ENCODE data around the gene NFIB. TPM values are rescaled to one million over a fixed set of nuclear protein-coding genes. Genes with fewer than 3 reads are reported as not detected.

Gene NFIB
- total and polyA plus RNA-seq, 2 donors (not counting 3 experiments of a cell fraction or from before 2014, with no cell fraction given): 26.4 to 174 TPM

GRCh38 chr9:14066831-14067230 is 247.1 kb downstream of the NFIB start:
- Histone ChIP-seq H4K20me1 (replicated peaks; ENCODE audit: control insufficient read depth, extremely low read depth, insufficient read depth, low read length) (no peaks in the 10 kb centered on the region), H3K27ac (ENCODE audit: insufficient read depth, low read depth, low read length) (no peak overlapping the region), H3K27me3 (ENCODE audit: control insufficient read depth in 2 of 2, insufficient read depth in 2 of 2, low read length in 2 of 2) (no peaks in the 10 kb centered on the region), H3K4me1 (ENCODE audit: control insufficient read depth, extremely low read depth, insufficient read depth, low read length) (no peaks in the 10 kb centered on the region), H3K36me3 (ENCODE audit: control insufficient read depth in 2 of 2, extremely low read depth in 1 of 2, insufficient read depth in 2 of 2, low read length in 2 of 2) (no peaks in the 10 kb centered on the region), H3K79me2 (ENCODE audit: control insufficient read depth, insufficient read depth, low read length) (no peaks in the 10 kb centered on the region), H3K9ac (replicated peaks; ENCODE audit: extremely low read depth, insufficient read depth, low read length) (no peak overlapping the region), H2AFZ (ENCODE audit: low read depth, low read length) (no peak overlapping the region), H3K4me3 (replicated peaks in 1 of 3; ENCODE audit: insufficient read depth in 1 of 3, low read depth in 1 of 3, low read length in 3 of 3) (no peak overlapping the region), H3K9me3 (replicated peaks; ENCODE audit: control insufficient read depth, insufficient read depth, low read length) (no peaks in the 10 kb centered on the region), H3K9me1 (replicated peaks; ENCODE audit: control insufficient read depth, extremely low read depth, insufficient read depth, low read length) (no peaks in the 10 kb centered on the region), H3K4me2 (ENCODE audit: insufficient read depth, low read length) (no peak overlapping the region)
- DNase-seq (ENCODE audit: low read depth, low spot score) (peak; percentile 72), FAIRE-seq (no peak)
- POLR2A ChIA-PET: interaction anchor here (0.7 kb wide), 1 partner anchor 18 kb away, joined by 5 read pairs; no protein-coding TSS in a partner anchor
- intact Hi-C loops (cut with micrococcal nuclease) (no loop called here), dilution Hi-C loops (cut with MboI; ENCODE audit: extremely low pct_ligation_motif_present, low sequenced_read_pairs) (no loop called here)
- CTCF ChIA-PET: interaction anchor here (0.9 to 1.6 kb wide), 2 partner anchors 13 to 289 kb away, joined by 3 to 5 read pairs; no protein-coding TSS in a partner anchor
- BruUV-seq (replicated peaks): no TSS peak
- TF ChIP-seq JUN (IDR thresholded peaks at IDR 0.05; ENCODE audit: borderline replicate concordance, insufficient read depth, insufficient read length, low read depth) (no peak), EZH2 (IDR thresholded peaks at IDR 0.05; ENCODE audit: borderline replicate concordance, low read depth, low read length, severe bottlenecking) (no peak), POLR2AphosphoS5 (IDR thresholded peaks at IDR 0.05; ENCODE audit: insufficient read depth, low read depth, low read length) (no peak), FOS (IDR thresholded peaks at IDR 0.05; ENCODE audit: borderline replicate concordance, insufficient read depth, low read length) (no peak), POLR2A (IDR thresholded peaks at IDR 0.05; ENCODE audit: low read depth, low read length) (no peak), GATA2 (IDR thresholded peaks at IDR 0.05; ENCODE audit: insufficient read depth, insufficient read length, low read depth, low read length) (no peak), MYC (IDR thresholded peaks at IDR 0.05; ENCODE audit: low read depth, low read length) (no peak)
- TF ChIP-seq, protein P1, sequence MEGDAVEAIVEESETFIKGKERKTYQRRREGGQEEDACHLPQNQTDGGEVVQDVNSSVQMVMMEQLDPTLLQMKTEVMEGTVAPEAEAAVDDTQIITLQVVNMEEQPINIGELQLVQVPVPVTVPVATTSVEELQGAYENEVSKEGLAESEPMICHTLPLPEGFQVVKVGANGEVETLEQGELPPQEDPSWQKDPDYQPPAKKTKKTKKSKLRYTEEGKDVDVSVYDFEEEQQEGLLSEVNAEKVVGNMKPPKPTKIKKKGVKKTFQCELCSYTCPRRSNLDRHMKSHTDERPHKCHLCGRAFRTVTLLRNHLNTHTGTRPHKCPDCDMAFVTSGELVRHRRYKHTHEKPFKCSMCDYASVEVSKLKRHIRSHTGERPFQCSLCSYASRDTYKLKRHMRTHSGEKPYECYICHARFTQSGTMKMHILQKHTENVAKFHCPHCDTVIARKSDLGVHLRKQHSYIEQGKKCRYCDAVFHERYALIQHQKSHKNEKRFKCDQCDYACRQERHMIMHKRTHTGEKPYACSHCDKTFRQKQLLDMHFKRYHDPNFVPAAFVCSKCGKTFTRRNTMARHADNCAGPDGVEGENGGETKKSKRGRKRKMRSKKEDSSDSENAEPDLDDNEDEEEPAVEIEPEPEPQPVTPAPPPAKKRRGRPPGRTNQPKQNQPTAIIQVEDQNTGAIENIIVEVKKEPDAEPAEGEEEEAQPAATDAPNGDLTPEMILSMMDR (IDR thresholded peaks at IDR 0.05; ENCODE audit: extremely low read depth in 1 of 2, insufficient read depth in 1 of 2, low read depth in 1 of 2, low read length in 2 of 2): no peak
- TF ChIP-seq, protein P2, sequence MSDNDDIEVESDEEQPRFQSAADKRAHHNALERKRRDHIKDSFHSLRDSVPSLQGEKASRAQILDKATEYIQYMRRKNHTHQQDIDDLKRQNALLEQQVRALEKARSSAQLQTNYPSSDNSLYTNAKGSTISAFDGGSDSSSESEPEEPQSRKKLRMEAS (IDR thresholded peaks at IDR 0.05; ENCODE audit: insufficient read depth, insufficient read length): no peak

Measured in endothelial cell of umbilical vein (primary cell).